Measurements from ENCODE around the gene RHBDF1. TPM values are rescaled to one million over a fixed set of nuclear protein-coding genes. Genes with fewer than 3 reads are reported as not detected.
"Not testable (repeated sequence)": the region's sequence is repeated elsewhere in the genome, so short reads cannot be mapped to it uniquely, and the experiment has no call there.

The RHBDF1 gene
- total RNA-seq, 3 donors from 2014 or later, result 0.46 to 0.73 (median 0.63) TPM

DNA sequence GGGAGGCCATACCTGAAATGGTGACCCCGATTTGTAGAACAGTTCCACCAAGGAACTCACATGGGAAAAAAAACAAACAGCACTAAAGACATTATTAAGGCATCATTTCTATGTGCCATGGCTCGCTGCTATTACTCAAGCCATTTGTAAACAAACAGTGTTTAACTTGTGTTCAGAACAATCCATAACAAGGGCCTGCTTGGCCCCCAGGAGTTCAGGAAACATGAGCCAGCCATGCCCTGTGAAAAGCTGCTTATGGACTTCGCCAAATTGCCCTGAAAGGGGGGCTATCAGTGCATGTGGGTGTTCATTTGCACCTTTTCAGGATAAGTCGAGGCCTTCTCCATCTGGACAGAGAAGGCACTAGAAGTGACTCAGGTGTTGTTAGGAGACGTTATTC is 27.0 kb downstream of the RHBDF1 start:
- no peak for ATAC-seq
- Mint-ChIP-seq H3K4me1 (ENCODE audit: low read depth) (peaks cover 22% of the 10 kb centered on the region), H3K36me3 (ENCODE audit: insufficient read depth) (peaks cover 33% of the 10 kb centered on the region), H3K4me3 (no peak overlapping the region), H3K9me3 (no peaks in the 10 kb centered on the region), H3K27me3 (ENCODE audit: low read depth) (no peaks in the 10 kb centered on the region)
- no peak for DNase-seq

DNA sequence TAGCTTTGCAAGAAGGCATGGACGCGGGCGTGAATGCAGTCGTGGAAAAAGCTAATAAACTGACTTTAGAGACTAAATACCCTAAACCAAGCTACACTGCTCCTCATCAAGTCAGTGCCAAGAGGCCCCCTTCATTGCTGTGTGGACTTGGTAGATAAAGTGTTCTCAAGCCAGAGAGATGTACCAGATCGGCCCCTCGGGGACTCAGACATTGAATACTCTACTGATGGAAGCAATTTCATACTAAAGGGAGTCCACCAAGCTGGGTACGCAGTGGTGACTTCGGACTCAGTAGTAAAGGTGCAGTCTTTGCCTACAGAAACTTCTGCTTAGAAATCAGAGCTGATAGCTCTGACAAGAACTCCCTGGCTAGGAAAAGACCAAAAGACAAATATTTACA is 27.8 kb downstream of the RHBDF1 start:
- no peak for DNase-seq
- peaks cover 17% of the 10 kb centered on the region for H3K4me1 Mint-ChIP-seq (ENCODE audit: low read depth)
- H3K9me3 Mint-ChIP-seq, result no peaks in the 10 kb centered on the region
- no peak for ATAC-seq
- H3K4me3 Mint-ChIP-seq, result no peak overlapping the region
- H3K36me3 Mint-ChIP-seq (ENCODE audit: insufficient read depth), result peaks cover 30% of the 10 kb centered on the region
- no peaks in the 10 kb centered on the region for H3K27me3 Mint-ChIP-seq (ENCODE audit: low read depth)

DNA sequence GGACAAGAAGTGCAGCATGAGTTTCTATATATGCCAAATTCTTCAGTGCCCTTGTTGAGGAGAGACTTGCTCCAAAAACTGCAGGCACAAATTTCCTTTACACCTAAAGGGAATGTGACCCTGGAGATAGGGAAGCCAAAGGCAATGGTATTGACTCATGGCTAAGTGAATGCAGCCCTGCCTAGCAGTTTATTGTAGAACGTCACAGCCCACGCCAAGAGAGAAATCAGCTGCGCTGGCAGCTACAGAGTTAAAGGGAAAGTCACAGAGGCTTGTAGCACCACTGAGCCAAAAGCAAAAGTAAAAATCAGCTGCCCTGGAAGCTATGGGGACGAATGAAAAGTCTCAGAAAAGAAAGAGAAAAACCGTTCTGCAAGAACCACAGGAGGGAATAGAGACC is 29.1 kb downstream of the RHBDF1 start:
- ATAC-seq (no peak), DNase-seq (no peak)
- Mint-ChIP-seq H3K9me3 (no peaks in the 10 kb centered on the region), H3K4me3 (no peak overlapping the region), H3K36me3 (ENCODE audit: insufficient read depth) (peaks cover 32% of the 10 kb centered on the region), H3K27me3 (ENCODE audit: low read depth) (no peaks in the 10 kb centered on the region), H3K4me1 (ENCODE audit: low read depth) (peaks cover 30% of the 10 kb centered on the region)

DNA sequence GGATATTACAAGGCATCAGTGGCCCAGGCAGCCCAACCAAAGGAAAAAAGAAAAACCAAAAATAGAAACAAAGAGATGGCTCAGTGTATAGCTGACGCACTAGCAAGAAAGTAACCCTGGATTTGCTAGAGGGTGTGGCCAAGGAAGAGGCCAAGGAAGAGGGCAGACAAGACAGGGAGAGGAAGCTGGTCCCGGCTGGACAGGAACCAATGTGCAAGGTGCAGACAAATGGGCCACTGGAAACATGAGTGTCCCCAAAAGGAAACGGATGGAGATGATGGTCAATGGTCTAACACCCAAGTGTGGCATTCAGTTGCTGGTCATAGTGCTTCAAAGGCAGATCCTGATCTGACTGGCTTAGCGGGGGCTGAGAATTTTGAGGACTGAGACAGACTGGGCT is 29.7 kb downstream of the RHBDF1 start:
- DNase-seq (no peak), ATAC-seq (no peak)
- Mint-ChIP-seq H3K27me3 (ENCODE audit: low read depth) (no peaks in the 10 kb centered on the region), H3K4me3 (no peak overlapping the region), H3K9me3 (no peaks in the 10 kb centered on the region), H3K4me1 (ENCODE audit: low read depth) (peaks cover 35% of the 10 kb centered on the region), H3K36me3 (ENCODE audit: insufficient read depth) (peaks cover 30% of the 10 kb centered on the region)

DNA sequence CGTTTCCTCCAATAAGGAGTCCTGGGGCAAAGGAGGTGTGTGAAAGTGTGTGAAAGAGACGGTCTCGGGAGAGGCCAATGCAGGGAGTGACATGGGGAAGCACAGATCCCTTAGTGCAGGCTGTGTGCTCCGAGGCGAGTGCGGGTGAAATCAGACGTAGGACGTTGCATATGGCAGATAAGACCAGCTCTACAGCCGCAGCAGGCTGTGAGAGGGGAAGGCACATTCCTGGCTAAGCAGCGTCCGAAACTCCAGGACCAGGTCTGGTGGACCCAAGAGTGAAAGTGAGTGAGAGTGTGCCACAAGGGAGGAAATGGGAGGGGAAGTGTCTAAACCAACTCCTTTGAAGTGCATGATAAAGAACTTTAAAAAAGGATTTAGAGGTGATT is 30.4 kb downstream of the RHBDF1 start:
- H3K27me3 Mint-ChIP-seq (ENCODE audit: low read depth), result no peaks in the 10 kb centered on the region
- no peak for DNase-seq
- H3K36me3 Mint-ChIP-seq (ENCODE audit: insufficient read depth), result peaks cover 28% of the 10 kb centered on the region
- H3K4me3 Mint-ChIP-seq, result no peak overlapping the region
- peaks cover 39% of the 10 kb centered on the region for H3K4me1 Mint-ChIP-seq (ENCODE audit: low read depth)
- no peak for ATAC-seq
- H3K9me3 Mint-ChIP-seq, result no peaks in the 10 kb centered on the region

DNA sequence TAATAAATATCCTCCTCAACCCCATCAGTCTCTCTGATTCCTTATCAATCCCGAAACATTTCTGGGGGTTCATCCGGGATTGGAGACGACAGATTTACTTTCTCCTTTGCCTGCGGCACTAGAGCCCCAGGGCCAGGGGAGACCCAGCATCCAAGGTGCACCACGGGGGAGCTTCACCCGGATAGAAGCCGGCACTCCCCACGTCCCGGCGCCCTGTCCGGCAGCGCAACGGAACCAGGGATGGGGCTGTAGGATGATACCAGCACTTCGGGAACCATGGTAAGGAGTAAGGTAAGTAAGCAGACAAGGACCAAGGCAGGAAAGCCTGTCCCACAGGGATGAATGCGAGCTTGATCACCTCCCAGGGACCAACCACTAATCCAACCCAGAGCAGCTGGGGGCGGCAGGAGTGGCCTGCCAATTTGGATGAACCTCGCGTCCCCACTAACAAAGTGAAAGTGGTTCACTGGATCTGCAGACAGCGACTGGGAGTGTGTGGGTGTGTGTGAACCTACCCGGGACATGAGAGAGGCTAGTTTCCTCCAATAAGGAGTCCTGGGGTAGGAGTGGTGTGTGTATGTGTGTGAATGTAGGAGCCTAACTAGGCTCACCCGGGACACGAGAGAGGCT is 30.9 kb downstream of the RHBDF1 start:
- H3K9me3 Mint-ChIP-seq, result no peaks in the 10 kb centered on the region
- no peaks in the 10 kb centered on the region for H3K27me3 Mint-ChIP-seq (ENCODE audit: low read depth)
- ATAC-seq, result no peak
- peaks cover 29% of the 10 kb centered on the region for H3K36me3 Mint-ChIP-seq (ENCODE audit: insufficient read depth)
- peaks cover 39% of the 10 kb centered on the region for H3K4me1 Mint-ChIP-seq (ENCODE audit: low read depth)
- no peak overlapping the region for H3K4me3 Mint-ChIP-seq
- no peak for DNase-seq

DNA sequence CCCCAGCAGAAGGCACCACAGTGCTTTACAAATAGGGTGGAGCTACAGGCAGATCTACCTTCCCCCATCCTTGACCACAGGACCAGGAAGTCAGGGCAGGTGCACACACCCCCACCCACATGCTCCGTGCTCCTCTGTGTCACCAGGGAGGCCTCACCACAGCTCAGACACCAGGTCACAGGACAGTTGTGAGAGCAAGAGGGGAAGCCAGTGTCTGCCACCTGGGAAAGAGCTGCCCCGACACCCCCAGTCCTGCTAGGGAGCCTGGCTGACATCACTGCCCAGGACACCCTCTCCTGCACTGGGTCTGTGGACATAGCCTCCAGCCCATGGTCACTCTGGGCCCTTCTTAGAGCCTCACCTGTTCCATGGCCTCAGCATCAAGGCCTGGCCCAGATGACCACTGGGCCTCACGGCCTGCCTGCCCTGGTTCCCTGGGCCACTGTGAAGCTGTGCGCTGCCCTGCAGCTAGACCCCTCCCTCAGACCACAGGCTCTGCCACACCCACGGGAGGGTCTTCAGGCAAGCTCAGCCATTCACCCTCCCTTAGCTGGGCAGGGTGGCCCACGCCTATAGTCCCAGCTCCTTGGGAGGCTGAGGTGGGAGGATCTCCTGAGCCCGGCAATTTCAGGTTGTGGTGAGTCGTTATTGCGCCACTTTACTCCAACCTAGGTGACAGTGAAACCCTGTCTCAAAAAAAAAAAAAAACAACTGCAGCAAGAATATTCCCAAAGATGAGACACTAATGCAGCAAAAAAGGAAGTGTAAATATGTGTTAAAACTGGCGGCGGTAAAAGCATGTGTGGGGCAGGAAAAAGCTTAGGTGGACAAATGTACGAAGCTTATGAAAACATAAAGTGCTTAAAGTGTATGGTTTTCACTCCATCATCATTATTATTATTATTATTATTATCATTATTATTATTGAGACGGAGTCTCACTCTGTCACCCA is 33.2 kb downstream of the RHBDF1 start:
- ATAC-seq, result peak; percentile 72 to 78
- Mint-ChIP-seq H3K4me3 (no peak overlapping the region), H3K36me3 (ENCODE audit: insufficient read depth) (peaks cover 26% of the 10 kb centered on the region), H3K4me1 (ENCODE audit: low read depth) (peaks cover 42% of the 10 kb centered on the region), H3K27me3 (ENCODE audit: low read depth) (no peaks in the 10 kb centered on the region), H3K9me3 (no peaks in the 10 kb centered on the region)
- DNase-seq, result no peak

DNA sequence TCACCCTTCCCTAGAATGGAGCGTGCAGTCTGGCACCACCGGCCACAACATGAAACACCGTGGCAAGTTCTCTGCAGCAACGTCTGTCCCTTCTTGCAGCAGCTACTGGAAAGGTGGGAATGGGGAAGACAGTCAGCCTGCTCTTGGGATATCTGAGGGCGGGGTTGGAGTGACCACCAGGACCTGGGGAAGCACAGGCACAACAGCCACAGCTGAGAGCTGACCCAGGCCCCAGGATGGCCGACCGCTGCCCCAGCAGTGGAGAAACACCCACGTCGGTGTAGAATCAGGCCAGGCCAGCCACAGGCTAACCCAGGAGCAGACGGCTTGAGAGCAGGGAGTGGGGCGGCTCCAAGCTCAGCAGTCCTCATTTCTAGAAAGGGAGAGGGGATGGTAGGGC is 34.2 kb downstream of the RHBDF1 start:
- not testable (repeated sequence) for DNase-seq; ATAC-seq; H3K4me3 Mint-ChIP-seq; H3K9me3 Mint-ChIP-seq; H3K27me3 Mint-ChIP-seq (ENCODE audit: low read depth)
- Mint-ChIP-seq H3K4me1 (ENCODE audit: low read depth) (peaks cover 41% of the 10 kb centered on the region), H3K36me3 (ENCODE audit: insufficient read depth) (peaks cover 22% of the 10 kb centered on the region)

DNA sequence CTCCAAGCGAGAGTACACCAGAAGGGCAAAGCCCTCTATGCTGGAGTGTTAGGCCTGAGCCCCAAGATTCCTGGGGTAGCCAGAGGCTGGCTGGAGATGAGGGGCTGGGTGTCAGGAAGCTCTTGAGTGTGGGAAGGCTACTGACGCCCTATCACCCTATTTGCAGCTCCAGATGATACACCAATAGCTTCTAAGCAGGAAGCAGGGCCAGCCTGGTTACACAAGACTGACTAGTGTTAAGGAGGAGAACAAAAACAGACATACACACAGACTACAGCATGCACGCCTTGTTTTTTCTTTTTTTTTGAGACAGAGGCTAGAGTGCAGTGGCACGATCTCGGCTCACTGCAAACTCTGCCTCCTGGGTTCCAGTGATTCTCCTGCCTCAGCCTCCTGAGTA is 34.9 kb downstream of the RHBDF1 start:
- DNase-seq (no peak), ATAC-seq (no peak)
- Mint-ChIP-seq H3K27me3 (ENCODE audit: low read depth) (no peaks in the 10 kb centered on the region), H3K36me3 (ENCODE audit: insufficient read depth) (peaks cover 15% of the 10 kb centered on the region), H3K9me3 (no peaks in the 10 kb centered on the region), H3K4me1 (ENCODE audit: low read depth) (peaks cover 34% of the 10 kb centered on the region), H3K4me3 (no peak overlapping the region)

DNA sequence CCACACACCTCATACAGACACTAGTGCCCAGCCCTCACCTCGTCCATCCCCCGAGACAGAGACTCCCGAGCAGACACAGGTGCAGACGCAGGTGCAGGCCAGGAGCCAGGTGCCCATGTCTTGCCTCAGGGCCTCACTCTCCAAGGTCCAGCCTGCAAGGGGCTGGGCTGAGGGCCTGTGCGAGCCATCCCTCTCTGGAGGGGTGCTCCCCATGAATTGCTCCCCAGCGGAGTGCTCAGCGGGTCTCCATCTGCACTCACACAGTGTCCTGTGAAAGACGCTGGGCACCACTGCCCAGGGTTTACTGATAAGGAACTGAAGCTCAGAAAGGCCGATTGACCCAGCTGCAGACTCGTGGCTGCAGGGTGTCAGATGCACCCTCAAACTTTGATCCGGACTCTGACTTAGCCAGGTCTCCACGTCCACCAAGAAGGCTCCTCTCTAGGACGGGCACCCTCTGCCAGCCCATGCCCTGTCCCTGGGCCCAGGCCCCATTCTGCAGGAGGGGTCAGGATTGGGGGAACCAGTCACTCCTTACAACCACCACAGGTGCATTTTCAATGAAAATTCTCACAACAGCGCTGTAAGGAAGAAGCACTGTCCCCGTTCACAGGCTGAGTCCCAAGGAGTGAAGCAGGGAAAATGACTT is 36.0 kb downstream of the RHBDF1 start:
- Mint-ChIP-seq H3K9me3 (no peaks in the 10 kb centered on the region), H3K4me1 (ENCODE audit: low read depth) (peaks cover 25% of the 10 kb centered on the region), H3K27me3 (ENCODE audit: low read depth) (no peaks in the 10 kb centered on the region), H3K4me3 (no peak overlapping the region), H3K36me3 (ENCODE audit: insufficient read depth) (peaks cover 7% of the 10 kb centered on the region)
- DNase-seq, result no peak
- no peak for ATAC-seq

DNA sequence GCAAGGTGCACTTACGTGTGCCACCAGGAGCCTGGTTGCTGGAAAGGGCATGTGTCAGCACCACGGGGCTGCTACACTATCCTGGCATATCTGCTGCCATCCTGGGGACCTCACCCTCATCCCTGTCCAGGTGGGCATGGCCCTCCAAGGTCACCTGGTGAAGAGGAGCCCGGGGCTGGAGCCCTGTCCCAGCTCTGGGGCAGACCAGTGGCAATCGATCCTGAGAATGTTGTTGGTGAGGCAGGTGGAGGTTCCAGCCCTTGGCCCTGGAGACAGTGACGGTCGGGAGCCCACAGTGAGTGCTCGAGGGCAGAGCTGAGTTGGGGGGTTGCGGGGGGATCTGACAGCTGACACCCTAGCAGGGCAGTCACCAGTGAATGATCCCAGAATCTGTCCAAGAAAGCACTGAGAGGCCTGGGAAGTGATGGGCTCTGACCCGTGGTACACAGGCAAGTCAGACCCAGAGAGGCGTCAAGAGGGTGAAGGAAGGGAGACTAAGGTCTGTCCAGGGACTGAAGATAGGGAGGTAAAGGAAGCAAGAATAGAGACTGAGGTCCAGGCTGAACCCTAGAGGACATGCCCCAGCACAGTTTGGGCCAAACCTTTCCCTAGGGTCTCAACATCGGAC is 36.6 kb downstream of the RHBDF1 start:
- ATAC-seq (no peak), DNase-seq (no peak)
- no peaks in the 10 kb centered on the region for H3K27me3 Mint-ChIP-seq (ENCODE audit: low read depth)
- H3K4me3 Mint-ChIP-seq, result no peak overlapping the region
- peaks cover 7% of the 10 kb centered on the region for H3K36me3 Mint-ChIP-seq (ENCODE audit: insufficient read depth)
- H3K4me1 Mint-ChIP-seq (ENCODE audit: low read depth), result peaks cover 25% of the 10 kb centered on the region
- H3K9me3 Mint-ChIP-seq, result no peaks in the 10 kb centered on the region

DNA sequence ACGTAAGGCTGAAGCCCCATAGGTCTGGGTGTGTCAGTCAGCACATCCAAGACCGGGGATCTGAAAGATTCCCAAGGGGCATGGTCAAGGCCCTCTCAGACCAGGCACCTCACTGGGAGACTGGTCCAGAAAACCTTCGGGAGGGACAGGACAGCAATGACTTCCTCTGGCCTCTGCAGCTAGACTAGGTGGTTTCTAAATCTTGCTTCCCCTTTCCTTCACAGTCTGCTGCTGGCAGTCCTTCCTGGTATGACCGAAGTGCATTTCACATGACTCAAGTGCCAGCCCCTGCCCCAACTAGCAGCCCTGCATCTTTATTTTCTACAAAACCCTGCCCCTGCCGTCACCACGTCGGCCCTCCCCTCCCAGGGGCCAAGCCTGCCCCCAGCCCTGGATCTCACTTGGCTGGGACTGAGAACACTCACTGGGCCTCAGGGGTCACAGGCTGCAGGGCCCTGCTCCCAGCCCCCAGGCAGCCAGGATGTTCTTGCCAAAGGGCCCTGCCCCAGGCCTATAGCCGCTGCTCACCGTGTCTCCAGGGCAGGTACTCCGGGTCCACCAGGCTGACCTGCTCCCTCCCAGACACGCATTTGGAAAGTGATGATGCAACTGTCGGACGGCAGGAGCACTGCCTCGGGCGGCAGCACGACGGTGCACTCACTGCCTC is 37.3 kb downstream of the RHBDF1 start:
- no peak for DNase-seq
- ATAC-seq, result no peak
- Mint-ChIP-seq H3K9me3 (no peaks in the 10 kb centered on the region), H3K4me1 (ENCODE audit: low read depth) (peaks cover 25% of the 10 kb centered on the region), H3K4me3 (peak overlapping the region; percentile 3), H3K27me3 (ENCODE audit: low read depth) (no peaks in the 10 kb centered on the region), H3K36me3 (ENCODE audit: insufficient read depth) (peaks cover 7% of the 10 kb centered on the region)

DNA sequence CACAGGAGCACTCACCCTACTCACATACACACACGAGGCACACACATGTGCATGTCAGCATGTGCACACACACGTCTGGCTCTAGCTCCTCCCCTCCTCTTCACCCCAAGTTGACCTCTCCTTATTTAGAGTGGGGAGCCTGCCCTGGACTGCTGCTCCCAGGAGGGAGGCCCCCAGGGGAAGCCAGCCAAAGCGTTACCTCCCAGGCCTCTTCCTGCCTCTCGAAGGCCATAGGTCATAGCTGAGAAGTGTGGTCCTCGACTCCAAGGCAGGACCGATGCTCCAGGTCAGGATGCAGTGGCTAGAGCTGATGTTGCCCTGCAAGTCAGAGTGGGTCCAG is 37.8 kb downstream of the RHBDF1 start:
- Mint-ChIP-seq H3K4me1 (ENCODE audit: low read depth) (peaks cover 25% of the 10 kb centered on the region), H3K27me3 (ENCODE audit: low read depth) (no peaks in the 10 kb centered on the region), H3K9me3 (no peaks in the 10 kb centered on the region), H3K36me3 (ENCODE audit: insufficient read depth) (peaks cover 7% of the 10 kb centered on the region), H3K4me3 (peak overlapping the region; percentile 3)
- ATAC-seq (no peak), DNase-seq (no peak)

Measured in activated T-cell treated with anti-CD3 and anti-CD28 coated beads, Interleukin-2, amount 50 U/mL, for 4 hours (primary cell).